Suprapubic skin (tissue), 4 donors: ENCODE measurements around the gene MVP. TPM values are rescaled to one million over a fixed set of nuclear protein-coding genes. Genes with fewer than 3 reads are reported as not detected.
"Not testable (repeated sequence)": the region's sequence is repeated elsewhere in the genome, so short reads cannot be mapped to it uniquely, and the experiment has no call there.

Experiments
- DNase-seq, 2 donors: peaks; one replicate each; pipeline ENCODE4 v3.0.0-alpha.2; 2019; ENCODE audit warnings: low spot score in 2 of 2
- H3K27ac ChIP-seq: fragments of 200-600 bp; sonication (generic); one replicate; pipeline ENCODE4 v1.5.1; 2019
- H3K27me3 ChIP-seq: fragments of 200-600 bp; sonication (generic); one replicate; pipeline ENCODE4 v1.5.1; 2019
- H3K36me3 ChIP-seq: fragments of 200-600 bp; sonication (generic); one replicate; pipeline ENCODE4 v1.5.1; 2019
- H3K4me1 ChIP-seq: fragments of 200-600 bp; sonication (generic); one replicate; pipeline ENCODE4 v1.5.1; 2019
- H3K4me3 ChIP-seq: fragments of 200-600 bp; sonication (generic); one replicate; pipeline ENCODE4 v1.5.1; 2019; ENCODE audit warnings: mild to moderate bottlenecking
- H3K9me3 ChIP-seq: fragments of 200-600 bp; sonication (generic); one replicate; pipeline ENCODE4 v1.5.1; 2019
- CTCF ChIP-seq, 2 donors: fragments of 200-600 bp in 1 of 2; fragments of 450-650 bp in 1 of 2; sonication (generic) in 1 of 2; IDR thresholded peaks; one replicate each; pipeline ENCODE4 v1.5.1; 2016 to 2019; ENCODE audit warnings: antibody characterized with exemption in 2 of 2, mild to moderate bottlenecking in 1 of 2, moderate library complexity in 1 of 2
- EP300 ChIP-seq: sonication (generic); formaldehyde crosslinking; IDR thresholded peaks from one replicate; pipeline ENCODE4 v1.6.1; 2017; ENCODE audit warnings: antibody characterized with exemption
- POLR2A ChIP-seq, 2 donors: fragments of 450-650 bp; IDR thresholded peaks; one replicate each; pipeline ENCODE4 v1.6.1; 2017; ENCODE audit warnings: antibody characterized with exemption in 2 of 2, mild to moderate bottlenecking in 2 of 2, moderate library complexity in 2 of 2
- POLR2AphosphoS5 ChIP-seq, 3 donors: sonication (generic); formaldehyde crosslinking; IDR thresholded peaks; one replicate each; pipeline ENCODE4 v1.6.1; 2017; ENCODE audit warnings: antibody characterized with exemption in 3 of 3
- WGBS: methylation state at CpG from one replicate; pipeline ENCODE4 v1.1.5; 2018; 5-methylcytosine and 5-hydroxymethylcytosine counted together
- total RNA-seq, 4 donors: library from RNA; depleted of rRNA; stranded (reverse); fragments of >200 nt; gene quantifications; one replicate each; pipeline ENCODE4 v1.1.0, GENCODE V29; 2016

MVP gene
- total RNA-seq, 4 donors from 2014 or later: 54.9 to 104 (median 68.1) TPM

- no peaks in the 10 kb centered on the region for H3K9me3 ChIP-seq
- peaks cover 28% of the 10 kb centered on the region for H3K4me1 ChIP-seq
- no peak for TF ChIP-seq POLR2A (IDR thresholded peaks at IDR 0.05)
- TF ChIP-seq CTCF (IDR thresholded peaks at IDR 0.05): peak; percentile 61 to 77
- TF ChIP-seq POLR2AphosphoS5 (IDR thresholded peaks at IDR 0.05): peak in 2 of 3 donors; percentile 10 to 57
- no peak for TF ChIP-seq EP300
- H3K27ac ChIP-seq: peak within 1 kb of the TSS; percentile 87
- under 1% methylated on average over 39 of the region's 67 CpGs for WGBS
- no peaks in the 10 kb centered on the region for H3K36me3 ChIP-seq
- H3K4me3 ChIP-seq: peak within 1 kb of the TSS; percentile 93
- H3K27me3 ChIP-seq: no peaks in the 10 kb centered on the region
- DNase-seq: peak; percentile 100
These were observed 29.9 kb upstream of the MVP start, which contains the start of gene KIF22 for GRCh38 chr16:29790183-29790948. KIF22 (plus strand) TSS chr16:29790751; CDS start chr16:29790760, 9 bp downstream.

GRCh38 chr16:29790949-29791844 is 29.1 kb upstream of the MVP start:
- H3K27ac ChIP-seq: peak overlapping the region; percentile 78
- no peaks in the 10 kb centered on the region for H3K36me3 ChIP-seq
- WGBS: 3% methylated on average over 19 of the region's 31 CpGs
- peak overlapping the region; percentile 93 for H3K4me3 ChIP-seq
- no peak for TF ChIP-seq POLR2A (IDR thresholded peaks at IDR 0.05)
- no peak for TF ChIP-seq POLR2AphosphoS5 (IDR thresholded peaks at IDR 0.05)
- TF ChIP-seq CTCF (IDR thresholded peaks at IDR 0.05): no peak
- no peak for TF ChIP-seq EP300
- H3K4me1 ChIP-seq: peaks cover 29% of the 10 kb centered on the region
- no peaks in the 10 kb centered on the region for H3K9me3 ChIP-seq
- H3K27me3 ChIP-seq: no peaks in the 10 kb centered on the region
- DNase-seq: no peak

- Histone ChIP-seq H3K27me3 (no peaks in the 10 kb centered on the region), H3K4me3 (peak overlapping the region; percentile 93), H3K4me1 (peaks cover 29% of the 10 kb centered on the region), H3K9me3 (no peaks in the 10 kb centered on the region), H3K27ac (no peak overlapping the region), H3K36me3 (peaks cover 4% of the 10 kb centered on the region)
- 58% methylated on average over 9 of the region's 9 CpGs for WGBS
- DNase-seq: no peak
- no peak for TF ChIP-seq EP300
- no peak for TF ChIP-seq POLR2AphosphoS5 (IDR thresholded peaks at IDR 0.05)
- TF ChIP-seq POLR2A (IDR thresholded peaks at IDR 0.05): no peak
- TF ChIP-seq CTCF (IDR thresholded peaks at IDR 0.05): no peak
These were observed 28.1 kb upstream of the MVP start for GRCh38 chr16:29791845-29792807.

- 89% methylated on average over 18 of the region's 18 CpGs for WGBS
These were observed 27.1 kb upstream of the MVP start for GRCh38 chr16:29793153-29793552.

GRCh38 chr16:29794231-29794710 is 26.0 kb upstream of the MVP start:
- no peak for TF ChIP-seq POLR2AphosphoS5 (IDR thresholded peaks at IDR 0.05)
- no peak for TF ChIP-seq CTCF (IDR thresholded peaks at IDR 0.05)
- no peak for TF ChIP-seq EP300
- TF ChIP-seq POLR2A (IDR thresholded peaks at IDR 0.05): no peak
- Histone ChIP-seq H3K9me3 (no peaks in the 10 kb centered on the region), H3K27ac (no peak overlapping the region), H3K4me1 (peaks cover 29% of the 10 kb centered on the region), H3K36me3 (peaks cover 26% of the 10 kb centered on the region), H3K4me3 (no peak overlapping the region), H3K27me3 (no peaks in the 10 kb centered on the region)
- DNase-seq: no peak
- 98% methylated on average over 3 of the region's 3 CpGs for WGBS

More at GRCh38 chr16:29793153-29793552, 27.1 kb upstream of the MVP start:
- H3K36me3 ChIP-seq: peaks cover 15% of the 10 kb centered on the region
- H3K4me3 ChIP-seq, H3K9me3 ChIP-seq, DNase-seq, H3K27me3 ChIP-seq, H3K27ac ChIP-seq: not testable (repeated sequence)
- H3K4me1 ChIP-seq: peaks cover 29% of the 10 kb centered on the region
